Measurements from ENCODE around the gene FAM76A.
"Not testable (repeated sequence)": the region's sequence is repeated elsewhere in the genome, so short reads cannot be mapped to it uniquely, and the experiment has no call there.

Gene FAM76A

GRCh38 chr1:27779122-27779521 is 53.4 kb downstream of the FAM76A start:
- TF ChIP-seq, protein P1, sequence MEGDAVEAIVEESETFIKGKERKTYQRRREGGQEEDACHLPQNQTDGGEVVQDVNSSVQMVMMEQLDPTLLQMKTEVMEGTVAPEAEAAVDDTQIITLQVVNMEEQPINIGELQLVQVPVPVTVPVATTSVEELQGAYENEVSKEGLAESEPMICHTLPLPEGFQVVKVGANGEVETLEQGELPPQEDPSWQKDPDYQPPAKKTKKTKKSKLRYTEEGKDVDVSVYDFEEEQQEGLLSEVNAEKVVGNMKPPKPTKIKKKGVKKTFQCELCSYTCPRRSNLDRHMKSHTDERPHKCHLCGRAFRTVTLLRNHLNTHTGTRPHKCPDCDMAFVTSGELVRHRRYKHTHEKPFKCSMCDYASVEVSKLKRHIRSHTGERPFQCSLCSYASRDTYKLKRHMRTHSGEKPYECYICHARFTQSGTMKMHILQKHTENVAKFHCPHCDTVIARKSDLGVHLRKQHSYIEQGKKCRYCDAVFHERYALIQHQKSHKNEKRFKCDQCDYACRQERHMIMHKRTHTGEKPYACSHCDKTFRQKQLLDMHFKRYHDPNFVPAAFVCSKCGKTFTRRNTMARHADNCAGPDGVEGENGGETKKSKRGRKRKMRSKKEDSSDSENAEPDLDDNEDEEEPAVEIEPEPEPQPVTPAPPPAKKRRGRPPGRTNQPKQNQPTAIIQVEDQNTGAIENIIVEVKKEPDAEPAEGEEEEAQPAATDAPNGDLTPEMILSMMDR (IDR thresholded peaks at IDR 0.05; ENCODE audit: insufficient read depth, low read depth, low read length, missing control alignments): no peak
- no peak overlapping the region for H3K4me3 ChIP-seq (ENCODE audit: low read depth, low read length)
- DNase-seq (ENCODE audit: low read depth): no peak

- DNase-seq (ENCODE audit: low read depth): no peak
- TF ChIP-seq, protein P1 (IDR thresholded peaks at IDR 0.05; ENCODE audit: insufficient read depth, low read depth, low read length, missing control alignments): no peak
- H3K4me3 ChIP-seq (ENCODE audit: low read depth, low read length): no peak overlapping the region
These were observed 57.2 kb downstream of the FAM76A start for GRCh38 chr1:27782950-27783349.

- DNase-seq (ENCODE audit: low read depth): no peak
- TF ChIP-seq, protein P1 (IDR thresholded peaks at IDR 0.05; ENCODE audit: insufficient read depth, low read depth, low read length, missing control alignments): no peak
- H3K4me3 ChIP-seq (ENCODE audit: low read depth, low read length): no peak overlapping the region
These were observed 58.9 kb downstream of the FAM76A start for GRCh38 chr1:27784700-27785099.

DNA sequence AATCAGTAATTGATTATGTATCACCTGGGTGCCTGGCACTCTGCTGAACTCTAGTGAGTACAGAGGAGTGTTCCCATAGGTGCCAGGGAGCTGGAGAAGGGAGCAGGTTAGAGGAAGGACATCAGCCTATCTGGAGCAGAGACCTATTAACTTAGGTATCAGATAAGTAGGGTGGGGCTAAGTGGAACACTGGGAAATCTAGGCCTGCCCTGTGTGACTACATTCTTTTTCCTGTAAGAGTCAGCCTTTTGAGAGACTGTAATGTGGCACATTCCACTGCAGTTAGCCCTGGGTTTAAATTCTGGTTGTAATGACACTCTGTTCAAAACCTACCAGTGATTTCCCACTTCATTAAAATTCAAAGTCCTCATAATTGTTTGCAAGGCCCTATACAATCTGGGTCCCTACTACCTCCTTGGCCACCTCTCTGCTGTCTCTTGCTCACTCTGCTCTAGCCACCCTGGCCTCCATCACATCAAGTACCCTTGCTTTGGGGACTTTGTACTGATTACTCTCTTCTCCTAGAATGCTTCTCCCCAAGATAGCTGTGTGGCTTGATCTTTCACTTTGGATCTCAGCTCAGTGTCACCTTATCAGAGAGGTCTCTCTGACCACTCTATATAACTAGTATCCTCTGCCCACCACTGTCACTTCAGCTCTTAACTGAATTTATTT is 60.2 kb downstream of the FAM76A start:
- no peak overlapping the region for H3K4me3 ChIP-seq (ENCODE audit: low read depth, low read length)
- TF ChIP-seq, protein P1 (IDR thresholded peaks at IDR 0.05; ENCODE audit: insufficient read depth, low read depth, low read length, missing control alignments): no peak
- DNase-seq (ENCODE audit: low read depth): no peak

GRCh38 chr1:27787895-27788294 is 62.1 kb downstream of the FAM76A start:
- TF ChIP-seq, protein P1 (IDR thresholded peaks at IDR 0.05; ENCODE audit: insufficient read depth, low read depth, low read length, missing control alignments): no peak
- H3K4me3 ChIP-seq (ENCODE audit: low read depth, low read length): no peak overlapping the region
- no peak for DNase-seq (ENCODE audit: low read depth)

- TF ChIP-seq, protein P1 (IDR thresholded peaks at IDR 0.05; ENCODE audit: insufficient read depth, low read depth, low read length, missing control alignments): no peak
- DNase-seq (ENCODE audit: low read depth): no peak
- no peak overlapping the region for H3K4me3 ChIP-seq (ENCODE audit: low read depth, low read length)
These were observed 63.8 kb downstream of the FAM76A start for GRCh38 chr1:27789540-27790041.

GRCh38 chr1:27790270-27790669 is 64.5 kb downstream of the FAM76A start:
- H3K4me3 ChIP-seq (ENCODE audit: low read depth, low read length); DNase-seq (ENCODE audit: low read depth): not testable (repeated sequence)

All from GM12865 (cell line).